Stomach (tissue), 9 donors: Measurements from ENCODE around the gene HRH1. TPM values are rescaled to one million over a fixed set of nuclear protein-coding genes. Genes with fewer than 3 reads are reported as not detected.

Experiments
- DNase-seq, 2 donors: peaks; one replicate each; pipeline versions ENCODE4 v3.0.0 to v3.0.0-alpha.2; 2013 to 2019
- H3K27ac ChIP-seq, 5 donors: fragments of 200-600 bp in 4 of 5; sonication (generic) in 4 of 5; one replicate each; pipeline ENCODE4 v1.5.1; 2013 to 2019; ENCODE audit warnings: mild to moderate bottlenecking in 1 of 5, moderate library complexity in 1 of 5
- H3K27me3 ChIP-seq, 3 donors: fragments of 200-600 bp; sonication (generic); one replicate each; pipeline ENCODE4 v1.5.1; 2017 to 2019; ENCODE audit warnings: mixed run types in 1 of 3
- H3K36me3 ChIP-seq, 4 donors: fragments of 200-600 bp; sonication (generic); 1 replicate in 3 of 4; 2 replicates in 1 of 4; pipeline ENCODE4 v1.5.1; 2016 to 2019
- H3K4me1 ChIP-seq, 4 donors: fragments of 200-600 bp; sonication (generic); one replicate each; pipeline ENCODE4 v1.5.1; 2016 to 2019
- H3K4me3 ChIP-seq, 4 donors: fragments of 200-600 bp; sonication (generic) in 3 of 4; one replicate each; pipeline ENCODE4 v1.5.1; 2016 to 2019; ENCODE audit warnings: mild to moderate bottlenecking in 1 of 4
- H3K9me3 ChIP-seq, 4 donors: fragments of 200-600 bp; sonication (generic); one replicate each; pipeline ENCODE4 v1.5.1; 2016 to 2019
- CTCF ChIP-seq, 7 experiments: fragments of 450-650 bp in 4 of 7; fragments of 200-600 bp in 3 of 7; sonication (generic) in 3 of 7; IDR thresholded peaks; one replicate each; pipeline ENCODE4 v1.5.1; 2016 to 2019; ENCODE audit warnings: antibody characterized with exemption in 7 of 7, control low read depth in 2 of 7, mild to moderate bottlenecking in 1 of 7
- EP300 ChIP-seq: sonication (generic); formaldehyde crosslinking; IDR thresholded peaks from one replicate; pipeline ENCODE4 v1.6.1; 2017; ENCODE audit warnings: antibody characterized with exemption
- POLR2A ChIP-seq, 4 donors: fragments of 450-650 bp; IDR thresholded peaks; one replicate each; pipeline ENCODE4 v1.6.1; 2016; ENCODE audit warnings: antibody characterized with exemption in 4 of 4, control low read depth in 2 of 4, mild to moderate bottlenecking in 1 of 4, moderate library complexity in 1 of 4
- POLR2AphosphoS5 ChIP-seq, 3 donors: sonication (generic); formaldehyde crosslinking; IDR thresholded peaks; one replicate each; pipeline ENCODE4 v1.6.1; 2016; ENCODE audit warnings: antibody characterized with exemption in 3 of 3
- WGBS, 5 donors: extraction: QIAGEN DNeasy Blood & Tissue Kit in 3 of 5; methylation state at CpG; one replicate each; pipeline versions ENCODE4 v1.1.5 to v1.1.7; 2013 to 2018; 5-methylcytosine and 5-hydroxymethylcytosine counted together
- intact Hi-C: fragments of 100-400 bp; cut with DNase I; formaldehyde crosslinking; loops from one replicate; pipeline ENCODE4 v1.15.1; 2023; ENCODE audit warnings: low total_unique reads
- polyA plus RNA-seq, 3 donors: library from polyadenylated mRNA; stranded (reverse); fragments of 200-250 nt; gene quantifications; one replicate each; pipeline ENCODE4 v1.2.3, GENCODE V29; 2013
- total RNA-seq, 5 donors: library from RNA; depleted of rRNA; stranded (reverse); fragments of >200 nt; gene quantifications; one replicate each; pipeline versions ENCODE4 v1.1.0 to v1.2.3, GENCODE V29; 2014 to 2016
- donor health status: healthy with polysubstance abuse.
- donor health status: Bipolar disorder and iron deficiency.
- donor health status: healthy.

The HRH1 gene
- total and polyA plus RNA-seq, 8 donors: under 0.01 to 5.0 (median 0.37) TPM; not detected in 1

GRCh38 chr3:11211531-11212298 lies 57.4 kb downstream of the HRH1 start:
- 55 to 67% (median 55%) methylated on average over 9 of the region's 9 CpGs for WGBS, 5 donors
- no peaks in the 10 kb centered on the region for H3K9me3 ChIP-seq
- no peaks in the 10 kb centered on the region for H3K27me3 ChIP-seq
- TF ChIP-seq CTCF (IDR thresholded peaks at IDR 0.05) (no peak), POLR2A (IDR thresholded peaks at IDR 0.05) (no peak), POLR2AphosphoS5 (IDR thresholded peaks at IDR 0.05) (no peak), EP300 (no peak)
- no peak overlapping the region for H3K4me3 ChIP-seq
- intact Hi-C loops: no loop called here
- peaks cover 0 to 17% (median 5%) of the 10 kb centered on the region in 4 donors for H3K4me1 ChIP-seq
- H3K27ac ChIP-seq: peak overlapping the region in 1 of 5 donors; percentile 20
- no peaks in the 10 kb centered on the region for H3K36me3 ChIP-seq
- peak in 1 of 2 donors; percentile 18 for DNase-seq

- peaks cover 0 to 17% (median 5%) of the 10 kb centered on the region in 4 donors for H3K4me1 ChIP-seq
- intact Hi-C loops: no loop called here
- TF ChIP-seq POLR2AphosphoS5 (IDR thresholded peaks at IDR 0.05) (no peak), POLR2A (IDR thresholded peaks at IDR 0.05) (no peak), EP300 (no peak), CTCF (IDR thresholded peaks at IDR 0.05) (no peak)
- WGBS, 5 donors: 53 to 66% (median 56%) methylated on average over 3 of the region's 3 CpGs
- H3K27ac ChIP-seq: peak overlapping the region in 1 of 5 donors; percentile 20
- no peaks in the 10 kb centered on the region for H3K36me3 ChIP-seq
- no peak overlapping the region for H3K4me3 ChIP-seq
- H3K27me3 ChIP-seq: no peaks in the 10 kb centered on the region
- no peaks in the 10 kb centered on the region for H3K9me3 ChIP-seq
- DNase-seq: peak in 1 of 2 donors; percentile 10
Measured at GRCh38 chr3:11212299-11212608, 58.0 kb downstream of the HRH1 start.

- Histone ChIP-seq H3K9me3 (no peaks in the 10 kb centered on the region), H3K36me3 (no peaks in the 10 kb centered on the region), H3K4me1 (peaks cover 0 to 17% (median 5%) of the 10 kb centered on the region in 4 donors), H3K4me3 (no peak overlapping the region), H3K27ac (no peak overlapping the region), H3K27me3 (no peaks in the 10 kb centered on the region)
- no peak for TF ChIP-seq POLR2A (IDR thresholded peaks at IDR 0.05)
- TF ChIP-seq CTCF (IDR thresholded peaks at IDR 0.05): no peak
- no peak for TF ChIP-seq EP300
- no peak for TF ChIP-seq POLR2AphosphoS5 (IDR thresholded peaks at IDR 0.05)
- intact Hi-C loops: no loop called here
- DNase-seq: no peak
- WGBS, 5 donors: 84 to 90% (median 87%) methylated on average over 6 of the region's 6 CpGs
Measured at GRCh38 chr3:11212784-11213183, 58.5 kb downstream of the HRH1 start.

GRCh38 chr3:11213810-11214450 lies 59.6 kb downstream of the HRH1 start:
- peaks cover 0 to 17% (median 5%) of the 10 kb centered on the region in 4 donors for H3K4me1 ChIP-seq
- TF ChIP-seq EP300 (no peak), POLR2AphosphoS5 (IDR thresholded peaks at IDR 0.05) (no peak), POLR2A (IDR thresholded peaks at IDR 0.05) (no peak), CTCF (IDR thresholded peaks at IDR 0.05) (no peak)
- H3K27ac ChIP-seq: no peak overlapping the region
- no peaks in the 10 kb centered on the region for H3K27me3 ChIP-seq
- intact Hi-C loops: no loop called here
- 79 to 84% (median 83%) methylated on average over 12 of the region's 12 CpGs for WGBS, 5 donors
- H3K4me3 ChIP-seq: no peak overlapping the region
- no peaks in the 10 kb centered on the region for H3K9me3 ChIP-seq
- no peak for DNase-seq
- H3K36me3 ChIP-seq: no peaks in the 10 kb centered on the region
